Activated T-cell treated with anti-CD3 and anti-CD28 coated beads for 1 hour (primary cell): ENCODE measurements around the gene STAM.

Source experiments
- DNase-seq: peaks from one replicate; pipeline ENCODE4 v3.0.0-alpha.2; 2020; ENCODE audit warnings: low read depth

STAM gene

DNA sequence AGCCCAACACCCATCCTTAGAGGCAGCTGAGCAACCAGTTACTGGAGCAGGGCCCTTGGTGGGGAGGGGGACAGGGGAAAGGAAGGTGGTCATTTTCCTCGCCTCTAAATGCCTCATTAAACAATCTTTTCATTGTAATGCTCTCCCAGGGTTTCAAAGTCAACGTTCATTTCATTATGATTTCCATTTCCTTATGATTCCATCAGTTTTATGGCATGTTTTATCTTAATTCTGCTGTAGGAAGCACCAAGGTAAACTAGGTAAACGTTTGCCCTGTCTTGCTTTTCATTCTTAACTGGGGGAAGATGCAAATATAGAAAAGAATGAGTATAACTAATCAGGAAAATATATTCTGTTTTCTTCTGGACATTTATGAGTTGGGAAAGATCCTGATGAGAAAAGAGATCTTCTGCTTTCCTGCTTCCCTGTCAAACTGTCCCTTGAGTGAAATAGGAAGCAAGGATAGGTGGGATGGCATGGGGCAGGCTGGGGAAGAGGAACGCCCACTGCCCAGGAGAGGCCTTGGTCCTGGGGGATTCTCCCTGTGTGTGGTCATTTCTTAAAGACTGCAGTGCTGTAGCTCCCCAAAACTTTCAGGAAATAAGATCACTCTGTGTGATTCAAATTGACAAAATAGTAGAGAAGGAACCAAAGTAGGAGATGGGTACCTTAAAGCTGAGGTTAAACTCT lies 87.5 kb downstream of the STAM start:
- DNase-seq = no peak

- DNase-seq = no peak
Observed at GRCh38 chr10:17733620-17734019, 89.7 kb downstream of the STAM start.

- no peak for DNase-seq
Observed at GRCh38 chr10:17734432-17735080, 90.6 kb downstream of the STAM start.

DNA sequence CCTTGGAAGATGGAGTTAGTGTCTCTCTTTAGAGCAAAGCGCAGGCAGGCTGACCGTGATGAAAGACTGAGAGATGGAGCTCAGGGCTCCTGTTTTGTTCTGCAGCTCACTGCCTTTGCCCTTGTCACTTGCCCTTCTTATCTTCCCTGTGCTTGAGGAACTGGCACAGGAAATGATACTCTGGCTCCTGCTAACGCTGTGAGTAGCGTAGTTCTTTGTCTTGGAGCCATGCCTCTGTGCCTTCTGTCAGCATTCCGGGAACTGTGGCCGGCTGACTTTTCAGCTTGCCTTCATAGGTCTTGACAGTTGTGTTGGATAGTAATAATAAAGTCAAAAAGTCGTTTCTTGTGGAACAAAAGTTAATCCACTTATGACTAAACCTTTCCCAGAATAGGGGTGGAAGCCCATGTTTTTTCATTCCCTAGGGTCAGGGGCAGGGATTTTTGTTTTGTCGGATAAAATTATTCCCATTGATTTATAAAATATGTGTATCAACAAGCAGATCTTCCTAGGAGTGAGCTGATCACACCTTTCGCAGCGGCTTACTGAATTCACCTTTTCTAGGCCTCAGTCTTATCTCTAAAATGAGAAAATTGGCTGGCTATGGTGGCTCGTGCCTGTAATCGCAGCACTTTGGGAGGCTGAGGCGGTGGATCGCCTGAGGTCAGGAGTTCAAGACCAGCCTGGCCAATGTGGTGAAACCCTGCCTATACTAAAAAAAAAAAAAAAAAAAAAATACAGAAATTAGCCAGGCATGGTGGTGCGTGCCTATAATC lies 91.4 kb downstream of the STAM start:
- no peak for DNase-seq

- DNase-seq = no peak
Observed at GRCh38 chr10:17736223-17736622, 92.3 kb downstream of the STAM start.

- no peak for DNase-seq
Observed at GRCh38 chr10:17737027-17737965, 93.3 kb downstream of the STAM start.

GRCh38 chr10:17740668-17741067 lies 96.7 kb downstream of the STAM start:
- DNase-seq = no peak

- peak; percentile 65 for DNase-seq
Observed at GRCh38 chr10:17742918-17743317, 99.0 kb downstream of the STAM start.

- no peak for DNase-seq
Observed at GRCh38 chr10:17743437-17743836, 99.5 kb downstream of the STAM start.

DNA sequence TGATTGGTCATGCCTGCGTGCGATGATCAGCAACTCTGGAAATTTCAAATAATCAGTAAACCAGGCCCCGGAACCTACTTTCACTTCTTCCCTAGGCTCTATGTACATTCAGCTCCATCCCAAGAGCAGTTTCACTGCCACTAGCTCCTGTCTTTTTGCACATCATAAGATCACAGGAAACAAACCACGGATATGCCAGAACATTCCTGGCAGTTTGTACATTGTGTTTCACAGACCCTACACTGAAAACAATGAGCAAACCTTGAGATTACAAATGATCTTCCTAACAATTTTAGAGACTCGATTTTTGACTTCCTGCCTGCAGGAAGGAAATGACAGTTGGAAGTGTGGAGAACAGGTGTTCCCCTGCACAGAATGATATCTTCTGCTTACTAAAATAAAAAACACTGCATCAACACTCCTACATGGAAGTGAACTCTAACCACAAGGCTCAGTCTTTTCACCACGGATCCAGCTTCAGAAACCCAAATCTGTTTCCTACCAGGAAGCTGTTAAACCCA lies 100.5 kb downstream of the STAM start:
- DNase-seq = no peak

DNA sequence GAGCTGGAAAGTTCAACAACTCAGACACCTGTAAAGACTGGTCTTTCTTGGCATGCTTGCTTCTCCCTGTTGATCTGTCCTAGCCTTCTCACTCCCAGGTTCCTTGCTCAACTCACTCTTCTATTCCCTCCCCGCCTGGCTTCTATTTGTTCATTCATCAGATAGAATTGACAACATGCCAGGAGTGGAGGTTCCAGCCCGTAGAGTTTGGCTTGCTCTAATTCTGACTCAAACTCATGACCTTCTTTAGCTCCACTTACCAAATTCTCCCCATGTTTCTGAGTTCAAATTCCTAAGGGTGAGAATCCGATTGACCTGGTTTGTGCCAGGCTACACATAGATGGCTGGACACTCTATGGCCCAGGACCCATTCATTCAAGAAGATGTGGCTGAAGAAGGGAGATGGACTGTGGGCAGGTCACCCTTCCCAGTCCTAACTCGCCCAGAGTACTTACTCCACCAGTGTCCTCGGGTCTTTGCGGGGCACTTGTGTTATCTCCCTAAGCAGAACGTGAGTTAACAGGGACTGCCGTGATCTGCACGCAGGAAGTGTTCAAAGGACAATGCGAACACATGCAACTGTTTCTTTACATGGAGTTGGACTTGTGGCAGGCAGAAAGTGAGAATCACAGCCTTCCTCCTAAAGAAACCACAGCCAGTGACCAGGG lies 104.1 kb downstream of the STAM start:
- DNase-seq = no peak

GRCh38 chr10:17749890-17750289 lies 105.9 kb downstream of the STAM start:
- DNase-seq = no peak

GRCh38 chr10:17751781-17752445 lies 108.0 kb downstream of the STAM start, which contains the start of gene TMEM236:
TSS of gene TMEM236 (plus strand) at chr10:17752201. CDS start at chr10:17752296, 95 bp downstream.
- no peak for DNase-seq

DNA sequence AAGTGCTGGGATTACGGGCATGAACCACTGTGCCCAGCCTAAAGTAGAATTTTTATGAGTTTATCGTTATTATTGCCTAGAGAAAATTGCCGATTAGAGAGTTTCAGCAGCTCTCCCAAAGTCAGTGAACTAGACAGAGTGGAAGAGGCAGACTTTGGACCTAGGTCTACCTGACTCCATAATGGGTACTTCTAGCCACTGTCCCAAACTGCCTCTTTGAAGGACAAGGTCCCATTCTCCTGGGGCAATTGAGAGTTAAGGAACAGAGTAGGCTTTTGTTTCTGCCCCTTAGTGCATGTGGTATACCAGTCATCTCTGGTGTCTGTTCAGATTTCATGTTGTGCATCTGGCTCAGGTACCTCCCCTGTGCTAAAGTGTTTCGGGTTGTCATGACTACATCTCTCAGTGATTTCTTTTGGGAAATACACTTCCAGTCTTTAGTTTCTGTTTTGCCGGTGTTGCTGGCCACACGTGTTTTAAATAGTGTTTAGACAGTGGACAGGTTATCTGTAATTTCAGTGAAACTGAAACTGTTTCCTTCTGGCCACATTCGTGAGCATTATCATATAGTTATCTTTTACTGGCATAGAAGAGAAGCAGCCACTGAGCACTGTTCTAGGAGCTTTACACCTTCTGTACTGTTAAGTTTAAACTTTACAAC lies 112.7 kb downstream of the STAM start:
- DNase-seq = no peak

DNA sequence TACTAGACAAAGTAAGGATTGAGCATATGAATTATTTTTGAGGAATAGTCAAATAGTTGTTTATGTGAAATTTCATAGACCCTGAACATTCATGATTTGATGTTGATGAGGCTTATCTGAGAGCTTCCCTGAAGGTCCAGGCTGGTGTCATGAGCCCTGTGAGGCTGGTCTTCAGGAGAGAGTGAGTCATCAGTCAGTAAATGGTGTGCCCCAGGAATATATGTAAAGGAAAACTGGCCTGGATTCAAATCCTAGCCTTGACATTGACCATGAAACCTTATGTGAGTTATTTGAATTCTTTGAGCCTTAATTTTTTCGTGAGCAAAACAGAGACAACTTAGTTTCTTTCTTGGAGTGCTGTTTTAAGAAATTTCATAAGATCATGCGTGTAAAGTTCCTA lies 114.2 kb downstream of the STAM start:
- DNase-seq = no peak

- DNase-seq = no peak
Observed at GRCh38 chr10:17758896-17759295, 114.9 kb downstream of the STAM start.

DNA sequence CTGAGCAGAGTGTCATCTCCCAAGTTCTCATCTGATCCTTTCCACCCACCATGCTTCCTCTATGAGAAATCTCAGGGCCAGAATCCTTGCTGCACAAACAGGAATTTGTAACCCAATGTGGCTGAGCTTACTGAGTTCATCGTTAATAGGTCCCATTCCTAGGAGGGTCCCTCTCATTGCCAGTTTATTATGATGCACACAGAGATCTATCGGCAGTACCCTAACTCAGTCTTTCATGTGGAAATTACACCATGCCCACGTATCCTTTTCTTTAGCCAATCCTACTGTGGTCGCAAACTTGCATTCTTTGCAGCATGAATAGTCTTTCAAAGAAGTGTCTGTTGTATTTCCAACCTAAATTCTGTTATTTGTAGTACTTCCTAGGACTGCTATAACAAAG lies 120.2 kb downstream of the STAM start:
- DNase-seq = no peak

GRCh38 chr10:17765602-17766001 lies 121.7 kb downstream of the STAM start:
- DNase-seq = no peak
